ENCODE data around the gene TRABD2B.

DNA sequence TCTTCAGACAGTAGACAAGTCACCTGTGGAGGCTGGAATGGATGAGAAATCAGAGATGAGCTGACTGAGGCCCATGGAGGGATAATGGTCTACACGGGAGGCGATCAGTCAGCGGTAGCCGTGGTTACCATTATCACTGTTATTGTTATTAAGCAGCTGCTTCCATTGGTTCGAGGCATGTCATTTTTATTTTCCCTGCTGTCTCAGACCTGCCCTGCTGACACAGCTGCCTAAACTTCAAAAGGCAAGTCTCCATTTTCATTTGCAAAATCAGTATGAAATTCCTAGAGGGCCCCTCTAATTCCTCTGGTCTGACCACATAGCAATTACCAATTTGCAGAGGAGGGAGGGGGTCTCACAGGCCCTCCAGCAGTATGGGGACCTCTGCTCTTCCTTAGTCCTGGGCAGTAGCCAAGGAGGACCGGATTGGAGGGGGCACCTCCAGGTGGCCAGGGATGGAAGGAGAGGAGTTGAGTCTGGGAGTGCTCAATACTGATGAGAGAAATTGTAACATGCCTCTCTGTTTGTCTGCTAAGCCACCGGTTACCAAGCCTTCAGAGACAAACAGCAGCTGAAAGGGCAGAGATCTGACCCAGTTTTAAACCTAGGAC, 184.2 kb downstream of the TRABD2B start:
- TF ChIP-seq CTCF (IDR thresholded peaks at IDR 0.05) (no peak), POLR2A (IDR thresholded peaks at IDR 0.05) (no peak), POLR2AphosphoS5 (IDR thresholded peaks at IDR 0.05) (no peak)

All from prostate gland (tissue), 2 donors.